H9 (cell line): Measurements from ENCODE around the gene GGTLC2. TPM values are rescaled to one million over a fixed set of nuclear protein-coding genes. Genes with fewer than 3 reads are reported as not detected.
A peak's percentile ranks its signal among the peaks of the same experiment; 100 is the strongest.

Experiments used
- DNase-seq: peaks from one replicate; pipeline ENCODE4 v3.0.0-alpha.2; 2017
- H2AFZ ChIP-seq: one replicate; pipeline ENCODE4 v1.6.1; 2013; ENCODE audit warnings: mild to moderate bottlenecking, low read length, control low read depth, moderate library complexity
- H2AK5ac ChIP-seq: 2 replicates; pipeline ENCODE4 v1.6.1; 2013; ENCODE audit warnings: low read length, control low read depth, mixed read lengths; ENCODE audit not compliant: insufficient read length
- H2BK120ac ChIP-seq: one replicate; pipeline ENCODE4 v1.6.1; 2013; ENCODE audit warnings: low read depth, mild to moderate bottlenecking, low read length, control low read depth, inconsistent platforms; ENCODE audit not compliant: poor library complexity, severe bottlenecking
- H2BK12ac ChIP-seq: 2 replicates; pipeline ENCODE4 v1.6.1; 2013; ENCODE audit warnings: low read length, control low read depth, mixed read lengths, low read depth; ENCODE audit not compliant: insufficient read length
- H2BK15ac ChIP-seq: 2 replicates; pipeline ENCODE4 v1.6.1; 2013; ENCODE audit warnings: low read depth, low read length, control low read depth
- H2BK20ac ChIP-seq: one replicate; pipeline ENCODE4 v1.6.1; 2013; ENCODE audit warnings: low read depth, mild to moderate bottlenecking, low read length, control low read depth, inconsistent platforms; ENCODE audit not compliant: poor library complexity, severe bottlenecking
- H2BK5ac ChIP-seq: 2 replicates; pipeline ENCODE4 v1.6.1; 2013; ENCODE audit warnings: low read length, control low read depth, mixed read lengths; ENCODE audit not compliant: insufficient read length
- H3K14ac ChIP-seq: 2 replicates; pipeline ENCODE4 v1.6.1; 2013; ENCODE audit warnings: low read length, control low read depth; ENCODE audit not compliant: insufficient read depth
- H3K18ac ChIP-seq: 2 replicates; pipeline ENCODE4 v1.6.1; 2013; ENCODE audit warnings: low read depth, mild to moderate bottlenecking, mixed read lengths, low read length, control low read depth; ENCODE audit not compliant: insufficient read length
- H3K23ac ChIP-seq: 2 replicates; pipeline ENCODE4 v1.6.1; 2013; ENCODE audit warnings: low read length, control low read depth, mixed read lengths, low read depth; ENCODE audit not compliant: insufficient read length
- H3K23me2 ChIP-seq: 2 replicates; pipeline ENCODE4 v1.6.1; 2013; ENCODE audit warnings: low read depth, mild to moderate bottlenecking, mixed read lengths, low read length, control low read depth; ENCODE audit not compliant: insufficient read length, poor library complexity, severe bottlenecking
- H3K27ac ChIP-seq: 2 replicates; pipeline ENCODE4 v1.5.1; 2013; ENCODE audit warnings: low read length, control low read depth, mixed read lengths, low read depth; ENCODE audit not compliant: insufficient read length
- H3K27me3 ChIP-seq: 2 replicates; pipeline ENCODE4 v1.6.1; 2013; ENCODE audit warnings: low read length, control low read depth, inconsistent platforms; ENCODE audit not compliant: insufficient read depth
- H3K4ac ChIP-seq: 2 replicates; pipeline ENCODE4 v1.6.1; 2013; ENCODE audit warnings: low read depth, mild to moderate bottlenecking, control low read depth, inconsistent platforms, low read length, moderate library complexity
- H3K4me1 ChIP-seq: 2 replicates; pipeline ENCODE4 v1.6.1; 2013; ENCODE audit warnings: low read length, control low read depth, inconsistent platforms; ENCODE audit not compliant: insufficient read depth
- H3K4me2 ChIP-seq: 2 replicates; pipeline ENCODE4 v1.6.1; 2013; ENCODE audit warnings: low read length, control low read depth, mixed read lengths; ENCODE audit not compliant: insufficient read length, insufficient read depth
- H3K56ac ChIP-seq: 2 replicates; pipeline ENCODE4 v1.6.1; 2013; ENCODE audit warnings: low read depth, mild to moderate bottlenecking, mixed read lengths, low read length, control low read depth; ENCODE audit not compliant: insufficient read length
- H3K79me1 ChIP-seq: 2 replicates; pipeline ENCODE4 v1.6.1; 2013; ENCODE audit warnings: low read depth, mild to moderate bottlenecking, moderate library complexity, low read length, control low read depth, inconsistent platforms; ENCODE audit not compliant: insufficient read depth, poor library complexity, severe bottlenecking
- H3K79me2 ChIP-seq: 2 replicates; pipeline ENCODE4 v1.6.1; 2013; ENCODE audit warnings: low read length, control low read depth, inconsistent platforms; ENCODE audit not compliant: insufficient read depth
- H3K9ac ChIP-seq: 2 replicates; pipeline ENCODE4 v1.6.1; 2013; ENCODE audit warnings: low read length, control low read depth, mixed read lengths; ENCODE audit not compliant: insufficient read length; ENCODE audit errors: extremely low read depth
- H3K9me3 ChIP-seq: one replicate; pipeline ENCODE4 v1.6.1; 2013; ENCODE audit warnings: low read depth, low read length, inconsistent platforms; ENCODE audit not compliant: control insufficient read depth
- H3T11ph ChIP-seq: one replicate; pipeline ENCODE4 v1.6.1; 2013; ENCODE audit warnings: mild to moderate bottlenecking, low read length, control low read depth, inconsistent platforms
- H4K20me1 ChIP-seq: one replicate; pipeline ENCODE4 v1.6.1; 2013; ENCODE audit not compliant: control insufficient read depth, insufficient read length, insufficient read depth
- H4K5ac ChIP-seq: 2 replicates; pipeline ENCODE4 v1.6.1; 2013; ENCODE audit warnings: low read depth, mild to moderate bottlenecking, mixed read lengths, low read length, control low read depth; ENCODE audit not compliant: insufficient read length
- H4K8ac ChIP-seq: replicated peaks from 2 replicates; pipeline ENCODE4 v1.6.1; 2013; ENCODE audit warnings: low read length, control low read depth, mixed read lengths, low read depth; ENCODE audit not compliant: insufficient read length
- H4K91ac ChIP-seq: 2 replicates; pipeline ENCODE4 v1.6.1; 2013; ENCODE audit warnings: low read depth, mild to moderate bottlenecking, moderate library complexity, mixed read lengths, low read length, control low read depth; ENCODE audit not compliant: insufficient read length
- H3K27ac Mint-ChIP-seq, 3 experiments: 2 replicates in 2 of 3; 3 replicates in 1 of 3; pipeline ENCODE4 v1.8.0; 2020 to 2021; ENCODE audit warnings: mixed read lengths in 3 of 3, mild to moderate bottlenecking in 1 of 3, moderate library complexity in 1 of 3
- H3K27me3 Mint-ChIP-seq: 2 replicates; pipeline ENCODE4 v1.8.0; 2021; ENCODE audit warnings: low read depth, mild to moderate bottlenecking, moderate library complexity, mixed read lengths
- H3K36me3 Mint-ChIP-seq, 3 experiments: 2 replicates in 2 of 3; 3 replicates in 1 of 3; pipeline ENCODE4 v1.8.0; 2020 to 2021; ENCODE audit warnings: low read depth in 3 of 3, mixed read lengths in 3 of 3; ENCODE audit not compliant: insufficient read depth in 1 of 3
- H3K4me1 Mint-ChIP-seq, 2 experiments: 2 replicates each; pipeline ENCODE4 v1.8.0; 2020; ENCODE audit warnings: mixed read lengths in 2 of 2
- H3K4me3 Mint-ChIP-seq, 2 experiments: 2 replicates in 1 of 2; 3 replicates in 1 of 2; pipeline ENCODE4 v1.8.0; 2020 to 2021; ENCODE audit warnings: mild to moderate bottlenecking in 2 of 2, mixed read lengths in 2 of 2, moderate library complexity in 1 of 2
- H3K9me3 Mint-ChIP-seq, 2 experiments: 2 replicates in 1 of 2; 3 replicates in 1 of 2; pipeline ENCODE4 v1.8.0; 2020; ENCODE audit warnings: mild to moderate bottlenecking in 2 of 2, mixed read lengths in 2 of 2, moderate library complexity in 1 of 2
- WGBS: extraction: QIAGEN DNeasy Blood & Tissue Kit; methylation state at CpG from one replicate; pipeline ENCODE4 v1.1.7; 2013; ENCODE audit warnings: missing lambda C conversion rate, low lambda C conversion rate, mixed read lengths; ENCODE audit not compliant: insufficient read length; ENCODE audit errors: extremely low coverage; 5-methylcytosine and 5-hydroxymethylcytosine counted together
- total RNA-seq: library from RNA; stranded (reverse); gene quantifications from 2 replicates; pipeline ENCODE4 v1.2.1, GENCODE V29; 2021
- TF ChIP-seq, protein P1 (sequence below): fragments of 200-600 bp; sonication (generic); conservative IDR thresholded peaks from 3 replicates; pipeline ENCODE4 v1.8.0; 2021; ENCODE audit warnings: antibody characterized with exemption, mild to moderate bottlenecking

The GGTLC2 gene
- total RNA-seq, 1 experiment from 2014 or later, result not detected

DNA sequence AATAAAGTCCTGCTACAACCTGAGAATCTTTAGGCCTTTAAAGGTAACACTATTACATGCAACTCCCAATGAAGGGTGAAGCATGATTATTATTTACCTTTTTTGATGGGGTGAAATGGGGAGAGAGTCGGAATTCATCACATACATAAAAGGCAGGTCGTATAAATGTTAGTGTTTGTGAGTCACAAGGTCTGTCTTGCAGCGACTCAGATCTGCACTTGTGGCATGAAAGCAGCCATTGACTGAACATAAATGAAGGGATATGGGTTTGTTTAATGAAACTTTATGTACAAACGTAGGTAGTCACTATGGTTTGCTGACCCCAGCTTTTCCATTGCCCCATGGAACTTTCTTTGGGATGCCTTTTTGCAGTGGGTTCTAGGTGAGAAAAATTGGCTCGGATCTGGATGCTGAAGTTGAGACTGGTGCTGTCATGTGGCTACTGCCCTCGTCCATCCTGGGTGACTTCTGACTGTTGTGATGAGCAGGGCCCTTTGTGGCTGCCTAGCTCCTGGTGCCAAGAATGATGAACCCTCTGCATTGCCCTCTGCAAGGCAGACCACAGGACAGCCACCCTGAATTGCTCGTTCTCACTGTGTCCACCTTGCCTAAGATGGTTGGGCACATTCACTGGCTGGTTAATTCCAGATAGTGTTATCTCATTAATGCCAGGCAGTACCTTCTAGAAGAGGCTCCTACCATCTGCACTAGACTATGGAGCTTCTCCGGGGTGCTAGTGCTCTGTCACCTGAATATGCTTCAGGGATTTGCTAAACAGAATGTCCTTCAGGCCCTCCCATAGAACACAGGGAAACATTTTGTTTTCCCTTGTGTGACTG lies 11.3 kb downstream of the GGTLC2 start:
- Histone ChIP-seq H2AFZ (no peak overlapping the region), H4K8ac (no peak overlapping the region), H3K4me1 (no peaks in the 10 kb centered on the region), H3K27ac (no peak overlapping the region), H2AK5ac (no peak overlapping the region), H3K79me2 (no peaks in the 10 kb centered on the region), H2BK5ac (no peak overlapping the region), H3K23me2 (no peaks in the 10 kb centered on the region), H3T11ph (no peak overlapping the region), H4K91ac (no peak overlapping the region), H3K56ac (no peak overlapping the region), H3K79me1 (no peaks in the 10 kb centered on the region), H2BK12ac (no peak overlapping the region), H4K20me1 (no peaks in the 10 kb centered on the region), H3K4me2 (no peak overlapping the region), H2BK20ac (no peak overlapping the region), H3K27me3 (peaks cover 7% of the 10 kb centered on the region; the same call in 1 of the 2 replicates), H3K9me3 (no peaks in the 10 kb centered on the region), H2BK120ac (no peak overlapping the region), H3K9ac (no peak overlapping the region), H4K5ac (no peak overlapping the region), H3K18ac (no peak overlapping the region), H3K23ac (no peak overlapping the region), H3K14ac (peak overlapping the region; percentile 2; the same call in 1 of the 2 replicates), H2BK15ac (no peak overlapping the region), H3K4ac (no peak overlapping the region)
- Mint-ChIP-seq H3K36me3 (no peaks in the 10 kb centered on the region), H3K4me3 (no peak overlapping the region), H3K4me1 (peaks cover 2 to 12% of the 10 kb centered on the region in 2 experiments; a peak in 2 of 4 replicates), H3K27ac (no peak overlapping the region), H3K27me3 (peaks cover 81% of the 10 kb centered on the region), H3K9me3 (no peaks in the 10 kb centered on the region; a peak in 1 of 5 replicates)
- TF ChIP-seq, protein P1, sequence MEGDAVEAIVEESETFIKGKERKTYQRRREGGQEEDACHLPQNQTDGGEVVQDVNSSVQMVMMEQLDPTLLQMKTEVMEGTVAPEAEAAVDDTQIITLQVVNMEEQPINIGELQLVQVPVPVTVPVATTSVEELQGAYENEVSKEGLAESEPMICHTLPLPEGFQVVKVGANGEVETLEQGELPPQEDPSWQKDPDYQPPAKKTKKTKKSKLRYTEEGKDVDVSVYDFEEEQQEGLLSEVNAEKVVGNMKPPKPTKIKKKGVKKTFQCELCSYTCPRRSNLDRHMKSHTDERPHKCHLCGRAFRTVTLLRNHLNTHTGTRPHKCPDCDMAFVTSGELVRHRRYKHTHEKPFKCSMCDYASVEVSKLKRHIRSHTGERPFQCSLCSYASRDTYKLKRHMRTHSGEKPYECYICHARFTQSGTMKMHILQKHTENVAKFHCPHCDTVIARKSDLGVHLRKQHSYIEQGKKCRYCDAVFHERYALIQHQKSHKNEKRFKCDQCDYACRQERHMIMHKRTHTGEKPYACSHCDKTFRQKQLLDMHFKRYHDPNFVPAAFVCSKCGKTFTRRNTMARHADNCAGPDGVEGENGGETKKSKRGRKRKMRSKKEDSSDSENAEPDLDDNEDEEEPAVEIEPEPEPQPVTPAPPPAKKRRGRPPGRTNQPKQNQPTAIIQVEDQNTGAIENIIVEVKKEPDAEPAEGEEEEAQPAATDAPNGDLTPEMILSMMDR, result no peak
- no CpG with 5 or more reads among the region's 8 CpGs for WGBS
- DNase-seq, result no peak
